Mesendoderm (in vitro differentiated cells): ENCODE results near the gene MTHFD1L.
"Not testable (repeated sequence)": the region's sequence is repeated elsewhere in the genome, so short reads cannot be mapped to it uniquely, and the experiment has no call there.

Experiments used
- DNase-seq: peaks from one replicate; pipeline ENCODE4 v3.0.0; 2013
- H2AK5ac ChIP-seq: 2 replicates; pipeline ENCODE4 v1.6.1; 2013; ENCODE audit warnings: low read length, inconsistent platforms
- H2BK120ac ChIP-seq: 2 replicates; pipeline ENCODE4 v1.6.1; 2013; ENCODE audit warnings: low read depth, mild to moderate bottlenecking, low read length, moderate library complexity, mixed read lengths
- H2BK15ac ChIP-seq: replicated peaks from 2 replicates; pipeline ENCODE4 v1.6.1; 2013; ENCODE audit warnings: low read depth, mild to moderate bottlenecking, moderate library complexity
- H2BK5ac ChIP-seq: 2 replicates; pipeline ENCODE4 v1.6.1; 2013; ENCODE audit warnings: low read length, inconsistent platforms
- H3K18ac ChIP-seq: 2 replicates; pipeline ENCODE4 v1.6.1; 2013; ENCODE audit warnings: mild to moderate bottlenecking, low read length, mixed read lengths
- H3K23ac ChIP-seq: one replicate; pipeline ENCODE4 v1.6.1; 2013; ENCODE audit warnings: low read length
- H3K27ac ChIP-seq: 2 replicates; pipeline ENCODE4 v1.5.1; 2013; ENCODE audit warnings: low read depth, mild to moderate bottlenecking, inconsistent platforms, low read length, moderate library complexity
- H3K27me3 ChIP-seq: 2 replicates; pipeline ENCODE4 v1.6.1; 2013; ENCODE audit warnings: low read length, control low read depth, mild to moderate bottlenecking, inconsistent platforms; ENCODE audit not compliant: insufficient read depth, poor library complexity
- H3K36me3 ChIP-seq: 2 replicates; pipeline ENCODE4 v1.6.1; 2013; ENCODE audit warnings: low read length, inconsistent platforms; ENCODE audit not compliant: control insufficient read depth, insufficient read depth
- H3K4ac ChIP-seq: one replicate; pipeline ENCODE4 v1.6.1; 2013; ENCODE audit warnings: low read depth, mild to moderate bottlenecking, low read length, moderate library complexity
- H3K4me1 ChIP-seq: 2 replicates; pipeline ENCODE4 v1.6.1; 2013; ENCODE audit warnings: low read depth, low read length, inconsistent platforms; ENCODE audit not compliant: control insufficient read depth
- H3K4me2 ChIP-seq: 2 replicates; pipeline ENCODE4 v1.6.1; 2013; ENCODE audit warnings: low read length
- H3K4me3 ChIP-seq: 2 replicates; pipeline ENCODE4 v1.5.1; 2013; ENCODE audit warnings: mild to moderate bottlenecking, low read length
- H3K56ac ChIP-seq: one replicate; pipeline ENCODE4 v1.6.1; 2013; ENCODE audit warnings: low read length
- H3K79me1 ChIP-seq: 2 replicates; pipeline ENCODE4 v1.6.1; 2013; ENCODE audit warnings: low read length, inconsistent platforms
- H3K79me2 ChIP-seq: 2 replicates; pipeline ENCODE4 v1.6.1; 2013; ENCODE audit warnings: mild to moderate bottlenecking, low read length; ENCODE audit not compliant: control insufficient read depth, insufficient read depth
- H3K9ac ChIP-seq: 2 replicates; pipeline ENCODE4 v1.6.1; 2013; ENCODE audit warnings: low read length, inconsistent platforms
- H4K5ac ChIP-seq: one replicate; pipeline ENCODE4 v1.6.1; 2013; ENCODE audit warnings: low read length
- H4K8ac ChIP-seq: one replicate; pipeline ENCODE4 v1.6.1; 2013; ENCODE audit warnings: low read depth, mild to moderate bottlenecking, control low read depth, low read length, moderate library complexity
- WGBS: extraction: QIAGEN DNeasy Blood & Tissue Kit; methylation state at CpG from one replicate; pipeline ENCODE4 v1.1.7; 2013; ENCODE audit warnings: low lambda C conversion rate, missing lambda C conversion rate; ENCODE audit not compliant: insufficient coverage; ENCODE audit errors: extremely low coverage; 5-methylcytosine and 5-hydroxymethylcytosine counted together

Gene MTHFD1L

GRCh38 chr6:151125651-151126416 lies 260.3 kb downstream of the MTHFD1L start:
- not testable (repeated sequence) for DNase-seq, H3K56ac ChIP-seq, H4K8ac ChIP-seq, H3K4ac ChIP-seq, H2BK15ac ChIP-seq, H2BK5ac ChIP-seq, H3K18ac ChIP-seq, H3K4me2 ChIP-seq, H3K79me2 ChIP-seq, H3K4me1 ChIP-seq, H3K79me1 ChIP-seq, H3K27me3 ChIP-seq, H3K27ac ChIP-seq, H2BK120ac ChIP-seq, H3K36me3 ChIP-seq, H3K9ac ChIP-seq, H4K5ac ChIP-seq, H3K4me3 ChIP-seq, H3K23ac ChIP-seq, H2AK5ac ChIP-seq
- WGBS, result no CpG with 5 or more reads among the region's 6 CpGs

- H3K36me3 ChIP-seq, result not testable (repeated sequence)
Observed at GRCh38 chr6:151126417-151126724, 260.9 kb downstream of the MTHFD1L start.

DNA sequence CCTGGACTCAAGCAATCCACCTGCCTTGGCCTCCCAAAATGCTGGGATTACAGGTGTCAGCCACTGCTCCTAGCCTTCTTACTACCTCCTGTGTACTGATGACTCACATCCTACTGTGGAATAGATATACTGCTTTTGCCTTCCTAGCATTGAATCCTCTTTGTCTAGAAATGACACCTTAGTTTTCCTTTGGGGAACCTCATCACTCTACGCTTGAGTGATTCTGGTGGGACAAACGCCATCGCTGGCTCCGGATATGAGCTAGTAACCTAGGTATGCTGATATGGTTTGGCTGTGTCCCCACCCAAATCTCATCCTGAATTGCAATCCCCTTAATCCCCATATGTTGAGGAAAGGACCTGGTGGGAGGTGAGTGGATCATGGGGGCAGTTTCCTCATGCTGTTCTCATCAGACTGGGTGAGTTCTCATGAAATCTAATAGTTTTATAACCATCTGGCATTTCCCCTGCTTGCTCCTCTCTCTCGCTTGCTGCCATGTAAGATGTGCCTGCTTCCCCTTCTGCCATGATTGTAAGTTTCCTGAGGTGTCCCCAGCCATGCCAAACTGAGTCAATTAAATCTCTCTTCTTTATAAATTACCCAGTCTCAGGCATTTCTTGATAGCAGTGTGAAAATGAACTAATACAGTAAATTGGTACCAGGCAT lies 261.8 kb downstream of the MTHFD1L start:
- H3K23ac ChIP-seq, H3K18ac ChIP-seq, H3K79me1 ChIP-seq, H2BK5ac ChIP-seq, H3K4ac ChIP-seq, H2AK5ac ChIP-seq, H2BK120ac ChIP-seq, H3K27ac ChIP-seq, H3K27me3 ChIP-seq, H3K9ac ChIP-seq, H3K4me1 ChIP-seq, H2BK15ac ChIP-seq, H4K8ac ChIP-seq, H3K4me2 ChIP-seq, H3K79me2 ChIP-seq, H3K4me3 ChIP-seq, DNase-seq, H3K56ac ChIP-seq, H4K5ac ChIP-seq, H3K36me3 ChIP-seq: not testable (repeated sequence)
- WGBS, result no CpG with 5 or more reads among the region's 5 CpGs

More at GRCh38 chr6:151126417-151126724, 260.9 kb downstream of the MTHFD1L start:
- not testable (repeated sequence) for H3K27me3 ChIP-seq, H4K8ac ChIP-seq, DNase-seq, H3K4ac ChIP-seq, H2BK120ac ChIP-seq, H2AK5ac ChIP-seq, H3K9ac ChIP-seq, H3K4me1 ChIP-seq, H3K79me2 ChIP-seq, H3K27ac ChIP-seq, H3K79me1 ChIP-seq, H3K23ac ChIP-seq, H3K4me3 ChIP-seq, H3K4me2 ChIP-seq, H3K18ac ChIP-seq, H3K56ac ChIP-seq, H2BK15ac ChIP-seq, H2BK5ac ChIP-seq, H4K5ac ChIP-seq
- no CpG with 5 or more reads among the region's 4 CpGs for WGBS

DNA sequence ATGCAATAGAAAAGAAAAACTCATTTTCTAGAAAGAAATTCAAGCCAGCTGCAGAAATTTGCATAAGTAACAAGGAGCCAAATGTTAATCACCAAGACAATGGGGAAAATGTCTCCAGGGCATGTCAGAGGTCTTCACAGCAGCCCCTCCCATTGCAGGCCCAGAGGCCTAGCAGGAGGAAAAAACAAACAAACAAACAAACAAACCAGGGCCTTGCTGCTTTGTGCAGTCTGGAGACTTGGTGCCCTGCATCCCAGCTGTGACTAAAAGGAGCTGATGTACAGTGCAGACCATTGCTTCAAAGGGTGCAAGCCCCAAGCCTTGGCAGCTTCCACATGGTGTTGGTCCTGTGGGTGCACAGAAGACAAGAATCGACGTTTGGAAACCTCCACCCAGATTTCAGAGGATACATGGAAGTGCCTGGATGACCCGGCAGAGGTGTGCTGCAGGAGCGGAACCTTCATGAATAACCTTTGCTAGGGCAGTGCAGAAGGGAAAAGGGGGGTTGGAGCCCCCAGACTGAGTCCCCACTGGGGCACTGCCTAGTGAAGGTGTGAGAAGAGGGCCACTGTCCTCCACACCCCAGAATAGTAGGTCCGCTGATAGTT lies 263.4 kb downstream of the MTHFD1L start:
- peak; percentile 72 for DNase-seq
- no peak overlapping the region for H3K23ac ChIP-seq
- H2BK120ac ChIP-seq, result no peak overlapping the region
- no peak overlapping the region for H2BK5ac ChIP-seq
- no CpG with 5 or more reads among the region's 5 CpGs for WGBS
- H3K9ac ChIP-seq, result no peak overlapping the region
- peak overlapping the region; percentile 60 for H3K56ac ChIP-seq
- H3K27me3 ChIP-seq, result no peaks in the 10 kb centered on the region
- H4K5ac ChIP-seq, result no peak overlapping the region
- H3K36me3 ChIP-seq, result no peaks in the 10 kb centered on the region
- H3K18ac ChIP-seq, result no peak overlapping the region
- no peak overlapping the region for H2AK5ac ChIP-seq
- no peak overlapping the region for H3K4me2 ChIP-seq
- peaks cover 4% of the 10 kb centered on the region for H3K4me1 ChIP-seq
- no peaks in the 10 kb centered on the region for H3K79me2 ChIP-seq
- no peak overlapping the region for H4K8ac ChIP-seq
- H3K27ac ChIP-seq, result no peak overlapping the region
- H3K79me1 ChIP-seq, result no peaks in the 10 kb centered on the region
- H2BK15ac ChIP-seq, result no peak overlapping the region
- no peak overlapping the region for H3K4ac ChIP-seq
- no peak overlapping the region for H3K4me3 ChIP-seq

- H4K8ac ChIP-seq, result no peak overlapping the region
- H3K4me1 ChIP-seq, result peaks cover 4% of the 10 kb centered on the region
- no peaks in the 10 kb centered on the region for H3K79me2 ChIP-seq
- H3K27ac ChIP-seq, result no peak overlapping the region
- H3K36me3 ChIP-seq, result no peaks in the 10 kb centered on the region
- H3K9ac ChIP-seq, result no peak overlapping the region
- H4K5ac ChIP-seq, result no peak overlapping the region
- DNase-seq, result no peak
- no peak overlapping the region for H2BK120ac ChIP-seq
- no peaks in the 10 kb centered on the region for H3K27me3 ChIP-seq
- no CpG with 5 or more reads among the region's 6 CpGs for WGBS
- no peak overlapping the region for H3K56ac ChIP-seq
- no peak overlapping the region for H2BK5ac ChIP-seq
- no peak overlapping the region for H3K4me3 ChIP-seq
- no peak overlapping the region for H3K18ac ChIP-seq
- no peak overlapping the region for H3K23ac ChIP-seq
- no peak overlapping the region for H2BK15ac ChIP-seq
- no peaks in the 10 kb centered on the region for H3K79me1 ChIP-seq
- no peak overlapping the region for H2AK5ac ChIP-seq
- no peak overlapping the region for H3K4ac ChIP-seq
- no peak overlapping the region for H3K4me2 ChIP-seq
Observed at GRCh38 chr6:151130329-151130728, 264.8 kb downstream of the MTHFD1L start.
